SHP77 treated with DMSO at 0.1 percent for 48 hours (cell line): ENCODE results near the gene LIMS1.
"Not testable (repeated sequence)": the region's sequence is repeated elsewhere in the genome, so short reads cannot be mapped to it uniquely, and the experiment has no call there.

ENCODE experiments used
- DNase-seq: peaks from one replicate; lab custom pipeline; 2025; lab: John Stamatoyannopoulos, UW

Gene LIMS1

DNA sequence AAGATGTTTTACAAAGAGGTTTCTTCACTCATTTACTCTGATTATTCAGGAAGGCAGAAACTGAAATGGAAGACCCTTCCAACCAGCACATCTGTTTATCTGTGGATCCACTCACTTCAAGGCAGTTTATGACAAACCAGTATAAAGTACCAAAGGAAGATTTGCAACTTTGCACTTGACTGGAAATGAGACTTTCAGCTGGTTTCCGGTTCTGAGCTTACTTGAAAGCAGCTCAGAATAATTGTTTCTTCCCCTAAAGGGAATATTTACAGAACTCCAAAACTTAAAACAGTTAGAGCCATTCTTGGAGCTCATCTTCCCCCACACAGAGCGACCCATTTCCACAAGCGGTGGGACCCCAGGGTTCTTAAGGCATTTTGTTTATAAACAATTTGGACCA, 129.8 kb downstream of the LIMS1 start:
- not testable (repeated sequence) for DNase-seq

DNA sequence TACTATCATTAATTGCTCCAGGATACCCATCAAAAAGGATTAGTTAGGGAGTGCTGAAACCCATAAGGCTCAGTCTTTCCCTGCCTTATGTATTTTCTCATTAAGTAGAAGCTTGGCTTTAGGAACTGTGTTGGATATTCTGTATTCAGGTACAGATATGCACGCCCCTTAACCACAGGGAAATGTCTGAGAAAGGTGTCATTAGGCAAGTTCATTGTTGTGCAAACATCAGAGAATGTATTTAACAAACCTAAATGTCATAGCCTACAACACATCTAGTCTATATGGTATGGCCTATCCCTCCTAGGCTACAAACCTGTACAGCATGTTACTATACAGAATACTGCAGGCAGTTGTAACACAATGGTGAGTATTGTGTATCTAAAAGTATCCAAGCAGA, 130.7 kb downstream of the LIMS1 start:
- not testable (repeated sequence) for DNase-seq

DNA sequence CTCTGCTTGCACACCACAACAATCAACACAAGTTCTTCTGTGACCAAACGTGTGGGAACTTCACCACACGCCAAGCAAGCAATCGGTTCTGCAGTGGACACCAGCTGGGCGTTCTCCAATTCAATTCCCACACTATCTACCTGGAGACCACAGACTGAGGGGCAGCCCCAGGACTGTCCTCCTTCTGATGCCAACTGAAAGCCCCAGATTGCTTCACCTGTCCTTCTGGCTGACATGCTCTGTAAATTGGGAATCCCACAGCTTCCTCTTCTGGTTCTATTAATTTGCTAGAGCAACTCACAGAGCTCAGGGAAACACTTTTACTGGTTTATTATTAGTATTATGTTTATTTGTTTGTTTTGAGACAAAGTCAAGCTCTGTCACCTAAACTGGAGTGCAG, 131.7 kb downstream of the LIMS1 start:
- not testable (repeated sequence) for DNase-seq

DNA sequence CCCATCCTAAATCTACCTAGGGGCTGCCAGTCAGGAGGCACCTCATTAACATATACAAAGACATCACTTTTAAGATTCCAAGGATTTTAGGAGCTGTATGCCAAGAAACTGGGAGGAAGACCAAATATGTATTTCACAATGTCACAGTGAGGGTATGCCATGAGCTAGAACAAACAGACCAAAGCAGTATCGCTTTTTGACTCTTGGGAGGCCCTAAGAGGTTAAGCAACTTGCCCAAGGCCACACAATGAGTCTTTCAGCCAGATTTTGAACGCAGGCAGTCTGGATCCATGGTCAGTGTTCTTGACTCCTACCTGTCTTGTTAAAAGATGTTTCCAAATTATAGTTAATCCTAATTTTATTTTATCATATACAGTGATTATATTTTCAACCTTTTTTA, 132.9 kb downstream of the LIMS1 start:
- DNase-seq: not testable (repeated sequence)

DNA sequence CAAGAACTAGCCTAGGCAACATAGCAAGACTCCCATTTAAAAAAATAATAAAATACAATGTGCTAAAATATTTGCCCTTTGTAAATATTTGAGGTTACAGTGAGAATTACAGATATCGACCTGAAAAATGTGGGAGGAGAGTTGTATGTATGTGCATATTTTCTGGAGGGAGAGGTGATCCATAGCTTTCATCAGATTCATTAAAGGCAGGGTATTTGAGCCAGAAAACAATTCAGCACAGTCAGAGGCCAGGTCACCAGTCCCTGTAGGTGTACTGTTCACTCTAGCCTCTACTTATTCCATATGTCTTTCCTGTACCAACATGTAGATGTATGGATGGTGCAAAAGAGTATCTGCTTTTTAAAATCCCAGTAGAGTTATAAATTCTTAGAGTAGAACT, 136.0 kb downstream of the LIMS1 start:
- not testable (repeated sequence) for DNase-seq

DNA sequence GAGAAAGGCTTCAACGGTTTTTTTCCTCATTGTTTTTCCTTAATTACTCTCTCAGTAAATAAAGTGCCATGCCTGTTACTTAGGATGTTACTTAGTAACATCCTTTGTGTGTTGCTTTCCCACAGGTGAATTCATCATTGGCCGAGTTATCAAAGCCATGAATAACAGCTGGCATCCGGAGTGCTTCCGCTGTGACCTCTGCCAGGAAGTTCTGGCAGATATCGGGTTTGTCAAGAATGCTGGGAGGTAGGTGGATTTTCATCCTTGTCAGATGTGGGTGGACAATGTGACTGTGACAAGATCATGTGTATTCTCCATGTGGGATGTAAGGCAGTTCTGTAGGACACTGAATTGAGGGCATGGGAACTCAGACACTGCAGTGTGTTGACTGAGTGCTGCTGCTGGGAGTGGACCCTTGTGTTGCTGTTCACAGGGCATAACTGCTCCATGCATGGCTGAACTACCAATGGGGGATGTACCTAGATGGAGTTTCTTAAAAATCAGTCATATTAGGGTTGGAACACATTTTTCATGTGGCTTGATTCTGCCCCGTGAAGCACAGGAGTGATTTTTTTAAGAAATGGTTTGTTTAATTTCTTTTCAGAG, 138.0 kb downstream of the LIMS1 start:
- DNase-seq: not testable (repeated sequence)

DNA sequence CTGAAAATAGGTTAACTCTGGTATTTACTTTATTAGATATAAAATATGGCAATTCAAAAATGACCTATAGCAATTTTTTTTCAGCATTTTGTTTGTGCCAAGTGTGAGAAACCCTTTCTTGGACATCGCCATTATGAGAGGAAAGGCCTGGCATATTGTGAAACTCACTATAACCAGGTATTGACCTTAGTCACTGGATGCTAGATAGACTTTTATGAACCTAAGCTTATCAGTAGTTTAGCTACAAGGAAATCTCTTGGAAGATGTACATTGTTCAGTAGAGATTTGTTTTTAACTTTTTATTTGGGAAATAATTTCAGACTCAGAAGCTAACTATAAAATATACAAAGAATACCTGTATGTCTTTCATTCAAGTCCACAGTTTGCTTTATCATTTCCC, 142.3 kb downstream of the LIMS1 start:
- DNase-seq: not testable (repeated sequence)

DNA sequence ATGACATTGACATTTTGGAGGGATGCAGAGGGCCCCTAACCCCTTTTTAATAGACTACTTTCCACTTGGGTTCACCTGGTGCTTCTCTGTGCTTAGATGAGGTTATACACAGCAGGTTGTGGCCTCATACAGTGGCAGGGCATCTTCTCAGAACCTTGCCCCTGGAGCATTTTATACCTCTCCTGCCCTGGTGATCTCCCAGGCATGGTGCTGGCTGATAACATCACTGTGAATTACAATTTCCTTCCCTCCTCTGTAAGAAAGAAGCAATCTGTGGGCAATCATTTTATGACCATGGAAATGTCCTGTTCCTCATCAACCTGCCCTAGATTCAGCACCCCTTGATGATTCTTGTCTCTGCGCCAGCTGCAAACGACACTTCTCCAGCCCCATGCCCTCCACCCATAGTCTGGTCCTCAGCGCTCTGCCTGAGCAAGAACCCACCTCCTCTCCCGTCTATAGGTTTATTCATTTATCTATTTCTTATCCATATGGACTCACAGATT, 143.0 kb downstream of the LIMS1 start:
- not testable (repeated sequence) for DNase-seq

DNA sequence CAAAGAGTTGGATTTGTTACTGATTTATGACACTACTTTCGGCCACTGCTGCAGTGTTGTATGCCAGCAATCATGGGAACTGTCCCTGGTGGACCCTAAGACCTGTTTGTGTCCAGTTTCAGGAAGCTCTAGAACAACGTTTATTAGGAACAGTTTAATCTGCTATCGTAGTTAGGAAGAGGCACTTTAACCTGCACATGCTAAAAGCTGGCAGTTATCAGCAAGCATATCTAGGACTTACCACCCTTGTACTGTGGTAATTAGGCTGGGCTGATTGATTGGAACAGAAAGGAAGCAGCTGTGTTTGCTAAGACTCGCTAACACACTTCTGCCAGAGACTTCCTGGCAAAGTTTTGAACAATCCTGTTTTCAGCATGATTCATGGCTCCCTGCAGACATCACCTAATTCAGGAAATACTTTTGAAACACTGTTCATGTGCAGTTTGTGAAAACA, 144.0 kb downstream of the LIMS1 start:
- DNase-seq: peak; percentile 50

DNA sequence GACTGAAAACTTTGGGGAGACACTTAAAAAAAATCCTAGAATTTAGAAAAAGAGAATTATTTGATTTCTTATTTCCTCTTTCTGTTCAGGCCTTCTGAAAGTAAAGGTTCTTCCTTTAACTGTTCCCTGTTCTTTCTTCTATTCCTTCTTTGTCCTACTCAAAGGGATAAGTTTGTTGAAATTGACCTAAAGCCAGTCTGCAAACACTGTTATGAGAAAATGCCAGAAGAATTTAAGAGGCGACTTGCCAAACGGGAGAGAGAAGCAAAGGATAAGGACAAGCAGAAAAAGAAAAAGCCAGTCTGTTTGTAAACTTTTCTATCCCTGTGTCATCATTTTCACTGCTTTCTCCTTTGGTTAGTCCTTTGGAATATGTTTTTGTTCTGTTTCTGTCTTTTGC, 146.5 kb downstream of the LIMS1 start:
- DNase-seq: not testable (repeated sequence)

DNA sequence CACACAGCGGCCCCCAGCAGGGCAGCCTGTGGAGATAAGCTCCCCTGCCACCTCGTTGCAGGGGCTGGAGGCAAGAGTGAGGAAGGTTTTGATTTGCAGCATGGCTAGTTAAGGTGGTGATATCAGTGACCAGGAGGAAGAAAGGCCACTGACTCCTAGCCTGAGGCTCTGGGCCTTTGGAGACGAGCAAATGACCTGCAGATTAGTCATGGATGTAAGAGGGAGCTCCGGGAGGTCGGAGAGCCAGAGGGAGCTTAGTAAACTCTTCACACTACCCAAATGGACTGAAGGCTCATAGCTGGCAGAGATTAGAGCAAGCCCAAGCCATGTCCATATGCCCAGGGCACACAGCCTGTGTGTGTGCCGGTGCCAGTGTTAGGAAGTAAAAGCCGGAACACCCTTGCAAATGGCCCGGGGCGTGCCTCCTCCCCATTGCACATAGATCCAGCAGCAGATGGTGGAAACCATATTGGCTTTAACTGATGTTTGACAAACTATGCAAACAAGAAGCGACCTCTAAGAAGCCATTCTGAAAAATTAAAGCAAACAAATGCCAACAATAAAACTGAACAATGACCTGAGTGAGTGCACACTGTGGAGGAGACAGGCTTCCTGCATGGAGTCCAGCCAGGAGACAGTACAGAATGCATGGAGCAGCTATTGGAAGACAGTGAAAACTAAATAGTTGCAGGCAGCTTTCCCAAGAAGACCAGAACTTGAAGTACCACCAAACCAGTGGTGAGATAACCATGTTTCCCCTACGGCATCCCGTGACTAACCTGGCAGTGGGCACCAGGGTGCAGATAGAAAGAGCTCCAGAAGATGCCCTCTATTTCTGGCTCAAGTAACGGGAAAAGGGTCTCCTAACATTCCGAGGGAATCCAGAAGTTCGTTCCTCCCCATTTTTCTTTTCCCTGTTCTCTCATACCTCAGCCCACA, 154.8 kb downstream of the LIMS1 start:
- DNase-seq: peak; percentile 34

DNA sequence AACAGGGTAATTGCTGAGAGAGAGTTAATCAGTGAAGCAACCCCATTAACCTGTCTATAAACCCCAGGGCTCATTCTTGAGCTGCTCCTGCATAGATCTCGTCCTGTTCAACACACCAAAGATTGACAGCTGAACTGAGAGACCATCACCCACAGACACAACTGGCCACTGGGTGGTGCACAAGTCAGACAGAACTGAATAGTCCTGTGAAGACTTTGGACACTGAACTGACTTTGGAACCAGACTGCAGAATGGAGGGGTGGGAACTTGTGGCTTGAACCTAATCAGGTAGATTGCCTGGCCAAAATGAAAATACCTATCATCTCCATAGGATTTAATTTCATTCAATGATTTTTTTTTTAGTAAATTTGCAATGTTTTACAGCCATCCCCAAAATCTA, 155.7 kb downstream of the LIMS1 start:
- DNase-seq: not testable (repeated sequence)

DNA sequence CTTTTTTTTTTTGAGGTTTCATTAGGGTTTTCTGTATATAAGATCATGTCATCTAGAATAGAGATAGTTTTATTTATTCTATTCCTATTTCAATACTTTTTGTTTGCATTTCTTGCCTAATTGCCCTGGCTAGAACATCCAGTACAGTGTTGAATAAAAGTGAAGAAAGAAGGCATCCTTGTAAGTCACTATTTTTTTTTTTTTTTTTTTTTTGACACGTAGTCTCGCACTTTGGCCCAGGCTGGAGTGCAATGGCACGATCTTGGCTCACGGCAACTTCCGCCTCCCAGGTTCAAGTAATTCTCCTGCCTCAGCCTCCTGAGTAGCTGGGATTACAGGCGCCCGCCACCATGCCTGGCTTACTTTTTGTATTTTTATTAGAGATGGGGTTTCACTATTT, 157.2 kb downstream of the LIMS1 start:
- DNase-seq: no peak

DNA sequence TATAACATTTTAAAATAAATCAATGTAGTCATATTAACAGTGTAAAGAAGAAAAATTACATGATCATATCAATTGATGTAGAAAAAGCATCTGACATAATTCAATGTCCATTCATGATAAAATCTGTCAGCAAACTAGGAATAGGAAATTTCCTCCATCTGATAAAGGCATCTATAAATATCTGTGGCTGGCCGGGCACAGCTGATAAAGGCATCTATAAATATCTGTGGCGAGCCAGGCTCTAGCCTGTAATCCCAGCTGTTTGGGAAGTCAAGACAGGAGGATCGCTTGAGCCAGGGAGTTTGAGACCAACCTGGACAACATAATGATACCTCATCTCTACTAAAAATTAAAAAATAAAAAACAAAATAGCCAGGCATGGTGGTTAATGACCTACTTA, 166.9 kb downstream of the LIMS1 start:
- DNase-seq: no peak

DNA sequence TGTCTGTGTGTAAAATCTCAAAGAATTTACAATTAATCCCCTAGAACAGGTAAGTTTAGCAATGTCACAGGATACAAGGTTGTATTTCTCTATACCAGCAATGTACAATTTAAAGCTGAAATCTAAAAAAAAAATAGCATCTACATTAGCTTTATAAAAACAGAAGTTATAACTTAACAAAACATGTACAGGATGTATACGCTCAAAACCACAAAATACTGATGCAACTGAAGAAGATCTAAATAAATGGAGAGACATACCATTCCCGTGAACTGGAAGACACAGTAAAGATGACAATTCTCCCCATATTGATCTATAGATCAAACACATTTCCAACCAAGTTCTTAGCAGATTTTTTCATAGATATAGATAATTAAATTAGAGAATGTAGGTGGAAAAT, 167.5 kb downstream of the LIMS1 start:
- no peak for DNase-seq

DNA sequence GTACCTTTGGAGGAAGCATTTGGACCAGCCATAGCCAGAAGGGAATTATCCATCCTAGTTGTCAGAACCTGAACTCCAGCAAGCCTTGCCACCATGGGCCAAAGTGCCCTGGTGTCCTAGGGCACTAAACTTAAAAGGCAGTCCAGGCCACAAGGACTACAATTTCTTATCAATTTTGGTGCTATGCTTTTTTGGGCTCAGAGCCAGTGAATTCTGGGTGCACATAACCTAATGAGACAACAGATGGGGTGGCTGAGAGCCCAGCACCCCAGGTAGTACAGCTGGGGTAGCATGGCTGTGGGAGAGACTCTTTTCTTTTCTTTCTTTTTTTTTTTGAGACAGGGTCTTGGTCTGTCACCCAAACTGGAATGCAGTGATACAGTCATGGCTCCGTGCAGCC, 170.6 kb downstream of the LIMS1 start:
- DNase-seq: no peak

DNA sequence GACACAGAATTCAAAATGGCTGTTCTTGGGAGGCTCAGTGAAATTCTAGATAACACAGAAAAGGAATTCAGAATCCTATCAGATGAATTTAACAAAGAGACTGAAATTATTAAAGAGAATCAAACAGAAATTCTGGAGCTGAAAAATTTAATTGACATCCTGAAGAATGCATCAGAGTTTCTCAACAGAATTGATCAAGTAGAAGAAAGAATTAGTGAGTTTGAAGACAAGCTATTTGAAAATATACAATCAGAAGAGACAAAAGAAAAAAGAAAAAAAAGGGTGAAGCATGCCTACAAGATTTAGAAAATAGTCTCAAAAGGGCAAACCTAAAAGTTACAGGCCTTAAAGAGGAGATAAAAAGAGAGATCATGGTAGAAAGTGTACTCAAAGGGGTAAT, 173.0 kb downstream of the LIMS1 start:
- no peak for DNase-seq

DNA sequence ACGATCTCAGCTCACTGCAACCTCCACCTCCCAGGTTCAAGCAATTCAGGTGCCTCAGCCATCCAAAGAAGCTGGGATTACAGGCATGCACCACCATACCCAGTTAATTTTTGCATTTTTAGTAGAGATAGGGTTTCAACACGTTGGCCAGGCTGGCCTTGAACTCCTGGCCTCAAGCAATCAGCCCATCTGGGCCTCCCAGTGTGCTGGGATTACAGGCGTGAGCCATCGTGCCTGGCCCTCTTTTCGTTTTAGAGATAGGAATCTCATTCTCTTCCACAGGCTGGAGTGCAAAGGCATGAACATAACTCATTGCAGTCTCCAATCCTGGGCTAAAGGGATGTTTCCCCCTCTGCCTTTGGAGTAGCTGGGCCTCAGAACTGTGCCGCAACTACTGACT, 182.7 kb downstream of the LIMS1 start:
- DNase-seq: not testable (repeated sequence)

DNA sequence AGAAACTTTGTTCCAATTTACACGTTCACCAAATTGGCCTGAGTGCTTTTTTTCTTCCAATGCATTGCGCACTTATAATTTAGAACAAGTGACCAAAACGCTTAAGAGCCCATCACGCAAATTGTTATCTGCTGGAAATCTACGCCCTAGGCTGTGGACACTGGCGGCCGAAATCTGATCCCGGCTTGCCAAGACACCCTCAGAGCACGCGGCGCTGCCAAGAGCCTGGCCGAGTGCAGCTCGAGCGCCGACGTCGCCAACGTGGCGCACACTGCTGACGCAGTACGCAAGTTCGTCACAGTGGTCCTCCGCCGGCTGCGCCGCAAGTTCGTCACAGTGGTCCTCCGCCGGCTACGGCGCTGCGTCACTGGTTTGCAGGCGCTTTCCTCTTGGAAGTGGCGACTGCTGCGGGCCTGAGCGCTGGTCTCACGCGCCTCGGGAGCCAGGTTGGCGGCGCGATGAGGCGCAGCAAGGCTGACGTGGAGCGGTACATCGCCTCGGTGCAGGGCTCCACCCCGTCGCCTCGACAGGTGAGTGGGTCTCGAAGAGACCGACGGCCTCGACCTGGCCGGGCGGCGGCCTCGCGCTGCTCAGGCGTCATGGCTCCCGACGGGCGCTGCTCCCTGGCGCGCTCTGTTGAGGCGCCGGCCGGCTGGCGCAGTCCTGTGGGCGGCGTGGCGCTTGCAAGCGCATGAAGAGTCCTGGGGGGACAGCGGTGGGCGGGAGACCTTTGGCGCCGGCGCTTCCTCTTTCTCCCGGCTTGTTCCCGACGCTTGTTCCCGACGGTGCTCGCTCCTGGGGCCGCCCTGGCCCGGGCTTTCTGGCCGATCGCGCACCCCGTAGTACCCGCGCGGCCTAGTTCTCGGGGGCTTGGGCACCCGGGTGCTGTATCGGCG, 185.1 kb downstream of the LIMS1 start, which contains the start of gene RANBP2:
Gene RANBP2 (plus strand): TSS at position 334 of the 896 bp plus-strand sequence. CDS start 125 bp downstream, at position 459.
- peak; percentile 91 for DNase-seq

DNA sequence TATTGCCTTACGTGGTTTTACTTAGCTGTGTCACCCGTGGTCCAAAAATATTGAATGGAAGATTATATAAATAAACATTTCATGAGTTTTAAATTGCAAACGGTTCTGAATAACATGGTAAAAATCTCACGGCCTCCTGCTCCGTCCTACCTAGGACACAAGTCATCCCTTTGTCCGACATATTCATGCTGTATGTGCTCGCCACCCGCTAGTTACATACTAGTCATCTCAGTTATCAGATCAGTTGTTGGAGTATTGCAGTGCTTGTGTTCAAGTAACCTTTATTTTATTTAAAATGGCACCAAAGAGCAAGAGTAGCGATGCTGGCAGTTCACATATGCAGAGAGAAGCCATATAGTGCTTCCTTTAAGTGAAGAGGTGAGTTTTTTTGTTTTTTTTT, 191.8 kb downstream of the LIMS1 start:
- not testable (repeated sequence) for DNase-seq

DNA sequence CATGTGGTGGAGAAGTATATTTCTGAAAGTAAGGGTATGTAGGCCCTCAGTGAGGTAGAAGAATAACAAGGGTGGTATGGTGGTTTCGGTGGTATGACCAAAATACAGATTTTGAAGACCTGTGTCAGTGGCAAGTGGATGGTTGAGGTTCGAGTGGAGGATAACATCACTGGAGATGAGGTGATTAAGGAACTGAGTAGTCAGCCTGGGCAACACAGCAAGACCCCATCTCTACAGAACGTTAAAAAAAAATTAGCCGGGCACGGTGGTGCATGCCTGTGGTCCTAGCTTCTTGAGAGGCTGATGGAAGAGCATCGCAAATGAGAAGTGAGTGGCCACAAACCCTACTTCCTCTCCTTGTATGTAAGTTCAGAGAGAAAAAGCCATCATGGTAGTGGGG, 200.4 kb downstream of the LIMS1 start:
- not testable (repeated sequence) for DNase-seq
